IPS-NIHi11 (cell line): ENCODE measurements around the gene TRIM13.
"Not testable (repeated sequence)": the region's sequence is repeated elsewhere in the genome, so short reads cannot be mapped to it uniquely, and the experiment has no call there.

Experiments
- DNase-seq: peaks from one replicate; pipeline ENCODE4 v3.0.0; 2012; ENCODE audit warnings: mixed read lengths, low spot score

TRIM13 gene

GRCh38 chr13:50060718-50061117, 63.9 kb downstream of the TRIM13 start:
- no peak for DNase-seq

DNA sequence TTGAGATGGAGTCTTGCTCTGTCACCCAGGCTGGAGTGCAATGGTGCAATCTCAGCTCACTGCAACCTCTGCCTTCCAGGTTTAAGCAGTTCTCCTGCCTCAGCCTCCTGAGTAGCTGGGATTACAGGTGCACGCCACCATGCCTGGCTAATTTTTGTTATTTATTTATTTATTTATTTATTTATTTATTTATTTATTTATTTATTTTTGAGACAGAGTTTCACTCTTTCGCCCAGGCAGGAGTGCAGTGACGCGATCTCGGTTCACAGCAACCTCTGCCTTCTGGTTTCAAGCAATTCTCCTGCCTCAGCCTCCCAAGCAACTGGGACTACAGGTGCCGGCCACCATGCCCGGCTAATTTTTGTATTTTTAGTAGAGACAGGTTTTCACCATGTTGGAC, 65.5 kb downstream of the TRIM13 start:
- DNase-seq, result not testable (repeated sequence)

GRCh38 chr13:50065712-50066111, 68.9 kb downstream of the TRIM13 start:
- DNase-seq, result no peak
